Measurements from ENCODE around the gene PNPLA7.
"Not testable (repeated sequence)": the region's sequence is repeated elsewhere in the genome, so short reads cannot be mapped to it uniquely, and the experiment has no call there.

Gene PNPLA7

GRCh38 chr9:137478962-137479861, 71.0 kb downstream of the PNPLA7 start:
- no peak for DNase-seq (ENCODE audit: low spot score)

- no peak for DNase-seq (ENCODE audit: low spot score)
Measured at GRCh38 chr9:137478613-137478961, 71.6 kb downstream of the PNPLA7 start.

GRCh38 chr9:137477778-137478612, 72.2 kb downstream of the PNPLA7 start:
- no peak for DNase-seq (ENCODE audit: low spot score)

- DNase-seq (ENCODE audit: low spot score) = no peak
Measured at GRCh38 chr9:137476856-137477255, 73.3 kb downstream of the PNPLA7 start.

GRCh38 chr9:137475666-137476065, 74.5 kb downstream of the PNPLA7 start:
- DNase-seq (ENCODE audit: low spot score) = no peak

GRCh38 chr9:137474271-137474670, 75.9 kb downstream of the PNPLA7 start:
- DNase-seq (ENCODE audit: low spot score) = no peak

GRCh38 chr9:137470785-137471184, 79.4 kb downstream of the PNPLA7 start:
- no peak for DNase-seq (ENCODE audit: low spot score)

GRCh38 chr9:137467896-137468295, 82.3 kb downstream of the PNPLA7 start:
- DNase-seq (ENCODE audit: low spot score) = no peak

- no peak for DNase-seq (ENCODE audit: low spot score)
Measured at GRCh38 chr9:137467161-137467581, 83.0 kb downstream of the PNPLA7 start.

GRCh38 chr9:137466389-137467085, 83.7 kb downstream of the PNPLA7 start:
- not testable (repeated sequence) for DNase-seq (ENCODE audit: low spot score)

- DNase-seq (ENCODE audit: low spot score) = no peak
Measured at GRCh38 chr9:137465720-137466388, 84.3 kb downstream of the PNPLA7 start.

- DNase-seq (ENCODE audit: low spot score) = no peak
Measured at GRCh38 chr9:137465000-137465719, 85.0 kb downstream of the PNPLA7 start.

- DNase-seq (ENCODE audit: low spot score) = no peak
Measured at GRCh38 chr9:137464291-137464999, 85.8 kb downstream of the PNPLA7 start.

GRCh38 chr9:137463931-137464290, 86.3 kb downstream of the PNPLA7 start:
- DNase-seq (ENCODE audit: low spot score) = no peak

- DNase-seq (ENCODE audit: low spot score) = no peak
Measured at GRCh38 chr9:137462986-137463930, 86.9 kb downstream of the PNPLA7 start.

- DNase-seq (ENCODE audit: low spot score) = no peak
Measured at GRCh38 chr9:137462396-137462985, 87.7 kb downstream of the PNPLA7 start.

- peak; percentile 72 for DNase-seq (ENCODE audit: low spot score)
Measured at GRCh38 chr9:137461663-137462395, 88.4 kb downstream of the PNPLA7 start.

- DNase-seq (ENCODE audit: low spot score) = no peak
Measured at GRCh38 chr9:137461316-137461662, 88.9 kb downstream of the PNPLA7 start.
